Thyroid gland (tissue), 4 donors: ENCODE measurements around the gene OR10A6.

Experiments used
- POLR2A ChIP-seq, 2 donors: fragments of 450-650 bp; IDR thresholded peaks; one replicate each; pipeline ENCODE4 v1.6.1; 2017; ENCODE audit warnings: antibody characterized with exemption in 2 of 2, mild to moderate bottlenecking in 2 of 2, moderate library complexity in 1 of 2
- TF ChIP-seq, protein P1 (sequence below), 6 experiments: fragments of 200-600 bp in 3 of 6; fragments of 450-650 bp in 3 of 6; sonication (generic) in 3 of 6; IDR thresholded peaks; one replicate each; pipeline ENCODE4 v1.5.1; 2016 to 2019; ENCODE audit warnings: antibody characterized with exemption in 6 of 6, mild to moderate bottlenecking in 2 of 6, inconsistent platforms in 1 of 6, moderate library complexity in 1 of 6

DNA sequence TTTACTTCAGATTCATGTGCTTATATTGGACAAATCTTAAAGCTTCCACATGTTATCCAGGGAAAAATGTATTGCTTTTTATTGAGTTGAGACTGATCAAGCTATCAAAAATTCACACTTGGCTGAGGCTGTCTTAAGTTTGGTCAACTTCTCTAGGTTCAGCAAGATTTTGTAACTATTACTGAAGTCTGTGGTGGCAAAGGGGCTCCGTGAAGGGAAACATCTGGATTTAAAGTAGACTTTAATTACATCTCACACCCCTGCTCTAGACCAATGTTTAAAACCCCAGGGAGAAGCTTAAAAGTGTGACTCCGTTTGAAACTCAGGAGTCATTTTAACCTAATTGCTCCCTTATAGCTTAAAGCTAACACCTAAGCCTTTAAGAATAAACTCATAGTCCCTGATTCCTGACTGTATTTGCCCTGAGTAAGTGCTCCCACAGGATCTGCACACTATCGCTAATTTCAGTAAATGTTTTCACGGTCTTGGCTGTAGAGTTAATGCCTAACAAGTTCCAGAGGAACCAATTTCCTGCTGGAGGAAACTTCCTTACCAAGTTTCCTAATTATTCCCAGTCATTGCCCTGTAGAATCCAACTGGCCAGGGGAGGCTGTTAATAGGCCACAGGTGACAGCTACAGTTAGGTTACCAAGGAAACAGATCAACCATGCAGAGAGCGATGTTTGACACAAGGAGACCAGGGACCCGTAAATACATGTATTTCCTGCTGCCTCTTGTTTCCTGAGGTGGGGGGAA, 40.5 kb downstream of the OR10A6 start:
- TF ChIP-seq, protein P1, sequence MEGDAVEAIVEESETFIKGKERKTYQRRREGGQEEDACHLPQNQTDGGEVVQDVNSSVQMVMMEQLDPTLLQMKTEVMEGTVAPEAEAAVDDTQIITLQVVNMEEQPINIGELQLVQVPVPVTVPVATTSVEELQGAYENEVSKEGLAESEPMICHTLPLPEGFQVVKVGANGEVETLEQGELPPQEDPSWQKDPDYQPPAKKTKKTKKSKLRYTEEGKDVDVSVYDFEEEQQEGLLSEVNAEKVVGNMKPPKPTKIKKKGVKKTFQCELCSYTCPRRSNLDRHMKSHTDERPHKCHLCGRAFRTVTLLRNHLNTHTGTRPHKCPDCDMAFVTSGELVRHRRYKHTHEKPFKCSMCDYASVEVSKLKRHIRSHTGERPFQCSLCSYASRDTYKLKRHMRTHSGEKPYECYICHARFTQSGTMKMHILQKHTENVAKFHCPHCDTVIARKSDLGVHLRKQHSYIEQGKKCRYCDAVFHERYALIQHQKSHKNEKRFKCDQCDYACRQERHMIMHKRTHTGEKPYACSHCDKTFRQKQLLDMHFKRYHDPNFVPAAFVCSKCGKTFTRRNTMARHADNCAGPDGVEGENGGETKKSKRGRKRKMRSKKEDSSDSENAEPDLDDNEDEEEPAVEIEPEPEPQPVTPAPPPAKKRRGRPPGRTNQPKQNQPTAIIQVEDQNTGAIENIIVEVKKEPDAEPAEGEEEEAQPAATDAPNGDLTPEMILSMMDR (IDR thresholded peaks at IDR 0.05), result no peak
- TF ChIP-seq POLR2A (IDR thresholded peaks at IDR 0.05), result no peak
